ENCODE results near the gene OSBPL5.

Gene OSBPL5

GRCh38 chr11:3161720-3162409 is 3.2 kb downstream of the OSBPL5 start:
- TF ChIP-seq SIN3A (IDR thresholded peaks at IDR 0.05; ENCODE audit: borderline replicate concordance, insufficient read depth, low read length) = no peak
- no peak for TF ChIP-seq TAF1 (IDR thresholded peaks at IDR 0.05; ENCODE audit: borderline replicate concordance, insufficient read depth, low read length)
- no peak for TF ChIP-seq REST (IDR thresholded peaks at IDR 0.05; ENCODE audit: insufficient read depth in 1 of 2, low read depth in 2 of 2, low read length in 2 of 2)
- no peak for TF ChIP-seq POLR2AphosphoS5 (IDR thresholded peaks at IDR 0.05; ENCODE audit: low read depth, low read length)
- TF ChIP-seq FOXP2 (optimal IDR thresholded peaks at IDR 0.05; ENCODE audit: borderline replicate concordance, extremely low read depth, extremely low read length, insufficient read depth) = no peak

GRCh38 chr11:3161309-3161708 is 3.8 kb downstream of the OSBPL5 start:
- no peak for TF ChIP-seq SIN3A (IDR thresholded peaks at IDR 0.05; ENCODE audit: borderline replicate concordance, insufficient read depth, low read length)
- TF ChIP-seq TAF1 (IDR thresholded peaks at IDR 0.05; ENCODE audit: borderline replicate concordance, insufficient read depth, low read length) = no peak
- TF ChIP-seq FOXP2 (optimal IDR thresholded peaks at IDR 0.05; ENCODE audit: borderline replicate concordance, extremely low read depth, extremely low read length, insufficient read depth) = no peak
- no peak for TF ChIP-seq POLR2AphosphoS5 (IDR thresholded peaks at IDR 0.05; ENCODE audit: low read depth, low read length)
- no peak for TF ChIP-seq REST (IDR thresholded peaks at IDR 0.05; ENCODE audit: insufficient read depth in 1 of 2, low read depth in 2 of 2, low read length in 2 of 2)

GRCh38 chr11:3160252-3161031 is 4.7 kb downstream of the OSBPL5 start:
- TF ChIP-seq FOXP2 (optimal IDR thresholded peaks at IDR 0.05; ENCODE audit: borderline replicate concordance, extremely low read depth, extremely low read length, insufficient read depth) (peak; percentile 80), REST (IDR thresholded peaks at IDR 0.05; ENCODE audit: insufficient read depth in 1 of 2, low read depth in 2 of 2, low read length in 2 of 2) (no peak), SIN3A (IDR thresholded peaks at IDR 0.05; ENCODE audit: borderline replicate concordance, insufficient read depth, low read length) (peak; percentile 80; the same call in 1 of the 2 replicates)

- TF ChIP-seq REST (IDR thresholded peaks at IDR 0.05; ENCODE audit: insufficient read depth in 1 of 2, low read depth in 2 of 2, low read length in 2 of 2) (no peak), FOXP2 (optimal IDR thresholded peaks at IDR 0.05; ENCODE audit: borderline replicate concordance, extremely low read depth, extremely low read length, insufficient read depth) (no peak), TAF1 (IDR thresholded peaks at IDR 0.05; ENCODE audit: borderline replicate concordance, insufficient read depth, low read length) (no peak)
Observed at GRCh38 chr11:3159296-3160190, 5.6 kb downstream of the OSBPL5 start.

Data from PFSK-1 (cell line).